RPMI7951 (cell line): Measurements from ENCODE around the gene AKAP3. TPM values are rescaled to one million over a fixed set of nuclear protein-coding genes. Genes with fewer than 3 reads are reported as not detected.

Source experiments
- DNase-seq: peaks from one replicate; pipeline ENCODE4 v3.0.0-alpha.2; 2012; ENCODE audit warnings: low read depth
- total RNA-seq: library from RNA; depleted of rRNA; stranded (reverse); fragments of >200 nt; shearing (Covaris generic); gene quantifications from 2 replicates; pipeline ENCODE4 v1.2.3, GENCODE V29; 2014; rRNA removed

The AKAP3 gene
- 0.60 and 2.3 TPM in 2 replicates for total RNA-seq

DNA sequence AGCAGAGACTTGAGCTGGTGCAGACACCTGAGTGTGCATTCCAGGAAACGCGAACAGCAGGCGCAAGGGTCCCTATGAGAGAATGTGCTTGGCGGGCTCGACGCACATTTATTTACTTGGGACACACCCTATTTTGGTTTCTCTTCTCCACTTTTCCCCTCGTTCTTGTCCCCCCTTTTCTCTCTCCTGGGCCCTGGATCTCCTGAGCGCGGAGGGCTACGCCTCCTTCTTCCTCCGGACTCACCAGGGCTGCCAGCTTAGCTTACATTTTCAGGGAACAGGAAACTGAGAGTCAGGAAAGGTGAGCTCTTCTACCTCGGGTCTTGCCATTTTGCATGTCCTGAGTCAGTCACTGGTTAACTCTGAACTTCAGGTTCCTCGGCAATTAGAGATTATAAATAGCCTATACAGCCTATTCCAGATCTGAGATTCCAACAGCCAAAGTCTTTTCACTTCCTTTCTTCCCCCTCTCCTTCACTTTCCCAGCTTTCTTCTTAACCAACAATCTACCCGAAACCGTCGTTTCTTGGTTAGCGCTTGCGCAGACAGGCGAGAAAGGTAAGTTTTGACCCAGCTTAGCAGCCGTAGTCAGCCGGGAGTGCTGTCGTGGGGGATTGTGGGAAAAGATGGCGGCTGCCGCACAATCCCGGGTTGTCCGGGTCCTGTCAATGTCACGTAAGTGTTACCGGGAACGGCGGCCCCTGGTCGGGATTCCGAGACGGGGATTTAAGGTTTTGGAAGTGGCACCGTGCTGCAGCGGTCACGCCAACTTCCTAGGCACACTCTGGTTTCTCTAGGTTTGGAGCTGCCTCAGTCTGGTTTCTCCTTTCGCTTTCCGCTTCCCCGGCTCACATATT lies at the start of gene AKAP3, which contains the start of gene NDUFA9:
AKAP3 (minus strand) TSS at position 551 of the 857 bp plus-strand sequence. CDS start 10,855 bp downstream, outside the sequence.
NDUFA9 (plus strand) TSS at position 614 of the 857 bp plus-strand sequence; CDS start at position 627, 13 bp downstream.
- peak; percentile 77 for DNase-seq

DNA sequence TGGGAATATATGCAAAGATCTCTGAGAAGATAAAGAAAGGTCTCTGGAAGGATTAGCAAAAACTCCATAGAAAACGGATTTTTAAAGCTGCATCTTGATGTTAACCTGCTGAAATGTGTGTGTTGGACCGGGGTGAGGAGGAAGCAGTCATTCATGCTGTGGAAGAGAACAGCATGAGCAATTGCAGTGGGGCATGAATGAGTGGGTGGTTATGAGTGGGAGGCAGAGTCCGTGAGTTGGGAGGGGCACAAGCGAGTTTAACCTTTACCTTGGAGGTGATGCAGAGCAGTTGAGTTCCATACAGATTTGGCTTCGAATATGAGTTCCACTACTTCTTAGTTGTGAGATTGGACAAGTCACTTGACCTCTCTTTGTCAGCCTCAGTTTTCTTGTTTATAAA lies 41.9 kb upstream of the AKAP3 start:
- no peak for DNase-seq

DNA sequence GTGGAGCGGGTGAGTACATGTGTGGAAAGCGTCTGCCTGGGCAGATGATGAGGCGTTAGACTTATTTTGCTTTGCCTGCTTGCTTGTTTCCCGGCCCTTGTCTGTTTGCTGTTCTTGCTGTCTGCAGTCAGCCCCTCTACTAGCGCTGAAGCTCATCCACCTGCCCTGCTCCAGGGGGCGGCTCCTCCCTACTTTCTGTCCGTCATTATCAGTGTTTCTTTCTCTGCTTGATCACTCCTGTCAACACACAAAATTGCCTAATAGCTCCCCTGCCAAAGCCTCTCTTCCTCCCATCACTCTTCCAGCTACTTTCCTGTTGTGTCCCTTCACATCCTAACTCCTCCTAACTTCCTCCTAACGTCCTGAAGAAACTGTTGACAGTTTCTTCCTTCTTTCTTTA lies 36.5 kb upstream of the AKAP3 start:
- no peak for DNase-seq

DNA sequence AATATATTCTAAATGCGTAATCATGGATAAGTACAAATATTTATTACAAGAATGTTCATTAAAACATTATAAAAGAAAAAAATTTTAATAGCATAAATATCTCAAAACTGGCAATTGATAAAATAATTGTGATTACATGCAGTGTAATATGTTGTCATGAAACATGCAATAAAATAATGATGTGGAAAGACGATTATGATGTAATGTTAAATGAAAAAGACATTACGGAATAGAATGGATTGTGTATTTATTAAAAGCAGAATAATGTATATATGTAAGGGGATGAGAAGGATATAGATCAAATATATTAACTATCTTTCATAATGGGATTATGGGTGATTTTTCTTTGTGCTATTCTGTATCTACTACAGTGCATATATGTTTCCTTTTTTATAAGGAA lies 32.9 kb upstream of the AKAP3 start:
- no peak for DNase-seq

DNA sequence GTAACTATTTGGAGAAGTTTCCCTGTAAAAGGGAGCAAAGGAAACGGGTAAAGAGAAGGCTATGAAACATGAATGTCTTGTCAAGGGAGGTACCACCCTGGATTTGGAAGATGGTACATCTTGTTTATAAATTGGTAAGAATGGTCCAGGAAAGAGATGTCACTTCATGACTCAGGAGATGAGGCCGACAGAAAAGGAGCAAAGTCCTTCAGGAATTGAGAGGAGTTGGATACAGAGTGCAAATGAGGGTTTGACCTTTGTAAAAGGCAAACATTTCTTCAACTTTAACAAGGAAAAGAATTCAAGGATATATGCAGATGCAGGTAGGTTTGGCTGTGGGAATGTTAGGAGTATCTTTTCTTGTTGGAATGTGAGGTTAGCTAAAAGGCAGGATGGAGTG lies 30.9 kb upstream of the AKAP3 start:
- DNase-seq: no peak

DNA sequence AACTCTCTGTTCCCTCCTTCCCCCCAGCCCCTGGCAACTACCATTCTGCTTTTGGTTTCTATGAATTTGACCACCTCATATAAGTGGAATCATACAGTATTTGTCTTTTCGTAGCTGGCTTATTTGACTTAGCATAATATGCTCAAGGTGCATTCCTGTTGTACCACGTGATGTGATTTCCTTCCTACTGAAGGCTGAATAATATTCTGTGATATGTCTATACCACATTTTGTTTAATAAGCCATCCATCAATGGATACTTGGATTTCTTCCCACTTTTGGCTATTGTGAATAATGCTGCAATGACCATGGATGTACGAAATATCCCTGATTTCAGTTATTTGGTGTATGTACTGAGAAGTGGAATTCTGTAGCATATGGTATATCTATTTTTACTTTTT lies 16.4 kb upstream of the AKAP3 start:
- no peak for DNase-seq

DNA sequence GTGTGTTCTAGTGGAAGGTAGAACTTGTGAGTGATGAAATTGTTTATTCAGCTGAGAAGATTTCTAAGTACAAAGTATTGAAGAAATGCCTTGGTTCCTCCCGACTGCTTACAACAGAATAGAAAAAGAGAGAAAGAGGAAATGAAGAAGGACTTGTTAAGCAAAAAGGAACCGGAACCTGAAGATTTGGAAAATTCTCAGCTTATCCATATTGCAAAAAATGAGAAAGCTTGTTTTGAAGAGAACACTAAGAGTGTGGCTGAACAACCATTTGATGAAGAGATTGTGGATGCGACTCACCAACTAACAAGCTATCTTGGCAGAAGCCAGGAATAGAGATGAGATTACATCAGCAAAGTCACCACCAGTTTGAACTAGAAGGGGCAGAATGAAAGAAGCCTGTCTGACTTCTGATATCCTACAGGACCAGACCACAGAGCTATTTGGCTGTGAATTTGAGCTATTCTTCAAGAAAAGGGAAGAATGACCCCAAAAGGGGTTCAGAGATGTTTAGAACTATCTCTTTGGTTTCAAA lies 15.2 kb upstream of the AKAP3 start:
- DNase-seq: peak; percentile 54

DNA sequence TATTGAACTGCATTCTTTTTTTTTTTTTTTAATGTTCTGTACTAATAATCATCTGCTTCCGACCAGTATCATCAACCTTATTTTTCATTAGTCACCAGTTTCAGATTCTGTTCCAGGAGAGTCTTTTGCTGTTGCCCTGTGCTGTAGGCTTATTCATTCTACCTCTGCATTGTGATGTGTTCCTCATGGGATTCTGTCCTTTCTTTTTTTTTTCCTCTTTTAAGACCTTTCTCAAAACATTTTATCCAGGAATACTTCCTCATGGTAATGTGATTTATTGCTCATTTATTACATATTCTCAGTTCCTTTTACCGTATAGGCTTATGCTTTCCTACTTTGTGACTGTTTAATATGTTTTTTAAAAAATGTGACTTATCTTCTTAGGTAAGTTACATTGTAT lies 4.8 kb upstream of the AKAP3 start:
- no peak for DNase-seq

DNA sequence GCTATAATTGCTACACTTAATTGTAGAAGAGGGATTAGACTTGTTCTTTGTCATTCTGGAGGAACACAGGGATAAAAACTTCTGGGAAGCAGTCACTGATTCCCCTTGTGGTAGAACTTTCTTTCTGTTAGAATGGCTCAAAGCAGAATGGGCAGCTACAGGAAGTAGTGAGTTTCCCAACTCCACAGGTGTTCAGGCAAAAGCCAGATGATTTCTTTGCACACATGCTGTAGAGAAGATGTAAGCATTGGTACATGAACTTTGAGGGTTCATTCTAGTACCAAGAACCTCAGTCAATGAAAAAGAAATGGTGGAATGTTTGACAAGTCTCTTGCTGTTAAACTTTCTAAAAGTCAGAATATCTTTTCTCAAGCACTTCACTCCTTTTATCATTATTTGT lies 4.4 kb upstream of the AKAP3 start:
- no peak for DNase-seq

DNA sequence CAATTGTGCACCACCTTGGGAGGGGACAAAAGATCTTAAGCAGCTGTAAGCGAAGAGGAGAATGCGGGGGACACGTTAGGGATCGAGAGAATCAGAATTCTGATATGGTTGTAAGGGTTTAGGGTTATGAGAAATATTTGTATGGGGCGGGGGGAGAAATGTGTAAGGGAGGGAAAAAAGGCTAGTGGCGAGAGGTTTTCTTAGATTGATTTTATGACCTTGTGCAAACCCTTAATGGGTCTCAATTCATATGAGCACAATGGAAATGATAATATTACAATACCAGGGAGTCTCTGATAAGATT lies 459 bp upstream of the AKAP3 start:
- no peak for DNase-seq

DNA sequence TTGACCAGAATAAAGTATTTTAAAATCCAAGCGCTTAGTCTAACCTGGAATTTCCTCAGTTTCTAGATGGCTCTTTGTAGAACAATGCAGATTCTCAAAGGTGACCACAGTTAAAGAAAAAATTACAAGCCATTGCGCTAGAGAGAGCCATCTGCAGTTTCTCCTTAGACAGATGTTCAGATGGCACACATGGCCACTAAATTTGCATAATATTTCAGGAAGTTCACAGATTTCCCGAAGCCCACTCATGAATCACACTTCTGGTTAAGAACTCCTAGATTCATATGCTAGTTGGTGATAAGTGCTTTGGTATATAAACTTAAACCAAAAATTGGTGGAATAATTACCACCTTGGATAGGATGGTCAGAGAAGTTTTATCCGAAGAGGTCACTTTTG lies 749 bp downstream of the AKAP3 start:
- peak; percentile 4 for DNase-seq

DNA sequence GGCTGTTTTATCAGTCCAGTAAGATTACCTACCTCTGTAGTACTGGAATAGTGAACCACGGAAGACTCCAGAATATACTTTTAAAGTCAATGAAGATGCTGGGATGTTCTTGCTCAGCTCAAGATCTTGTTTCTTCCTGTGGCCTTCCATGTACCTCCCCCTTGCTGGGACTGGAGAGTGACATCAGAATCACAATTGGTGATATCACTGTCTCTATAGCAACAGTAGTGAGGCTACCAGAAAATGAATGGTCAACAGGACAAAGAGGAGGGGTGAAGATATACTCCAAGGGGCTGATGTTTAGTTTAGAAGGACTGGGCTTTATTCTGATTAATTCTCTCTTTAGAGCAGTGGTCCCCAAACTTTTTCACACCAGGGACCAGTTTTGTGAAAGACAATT lies 3.8 kb downstream of the AKAP3 start:
- no peak for DNase-seq

DNA sequence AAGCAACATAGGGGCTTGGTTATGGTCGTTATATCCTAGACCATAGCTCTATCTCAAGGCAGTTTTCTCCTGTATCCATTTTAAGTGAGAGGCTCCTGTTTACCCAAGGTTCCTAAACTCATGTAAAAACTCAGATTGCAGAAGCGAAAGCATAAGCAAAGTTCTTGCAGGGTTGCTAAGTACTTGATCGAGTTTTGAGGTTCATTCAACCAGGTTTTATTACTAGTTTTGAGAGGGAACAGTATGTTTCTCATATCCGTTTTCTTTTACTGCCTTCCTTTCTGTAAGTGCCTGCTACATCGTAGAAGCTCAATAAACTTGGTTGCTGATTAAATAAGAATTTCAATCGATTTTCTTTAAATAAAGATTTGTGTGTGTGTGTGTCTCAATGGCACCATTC lies 5.1 kb downstream of the AKAP3 start:
- DNase-seq: no peak

DNA sequence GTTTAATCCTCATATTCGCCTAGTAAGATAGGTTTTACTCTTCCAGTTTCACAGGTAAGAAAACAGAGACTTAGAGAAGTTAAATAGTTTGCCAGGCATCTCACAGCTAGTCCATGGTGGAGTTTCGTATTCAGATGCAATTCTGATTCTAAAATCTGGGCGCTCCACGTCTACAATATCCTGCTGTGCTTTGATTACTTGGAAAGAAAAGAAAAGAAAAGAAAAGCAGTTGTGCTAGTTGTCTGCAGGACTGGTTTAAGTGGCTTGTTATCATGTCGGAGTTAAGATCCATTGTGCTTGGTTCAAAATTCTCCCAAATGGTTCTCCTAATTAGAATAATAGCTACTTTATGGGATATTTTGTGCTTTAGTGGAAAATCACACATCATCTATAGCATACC lies 18.6 kb downstream of the AKAP3 start:
- no peak for DNase-seq

DNA sequence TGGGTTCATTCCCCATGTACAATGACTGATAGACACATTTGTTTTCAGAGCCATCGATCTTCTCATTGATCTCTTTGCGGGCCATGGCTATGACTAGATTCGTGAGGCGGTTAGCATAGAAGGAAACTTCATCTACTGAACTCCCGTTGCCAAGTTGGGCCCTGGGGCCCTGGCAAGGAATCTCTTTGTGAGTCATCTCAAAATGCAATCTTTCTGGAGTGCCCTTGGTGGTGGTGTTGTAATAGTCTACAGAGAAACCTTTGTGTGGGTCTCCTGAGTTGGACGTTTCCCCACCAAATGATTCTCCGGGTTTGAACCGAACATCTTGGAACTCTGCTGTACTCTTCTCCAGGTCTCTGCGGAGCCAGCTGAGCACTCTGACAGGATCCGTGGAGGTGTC lies 20.4 kb downstream of the AKAP3 start:
- DNase-seq: peak; percentile 54

DNA sequence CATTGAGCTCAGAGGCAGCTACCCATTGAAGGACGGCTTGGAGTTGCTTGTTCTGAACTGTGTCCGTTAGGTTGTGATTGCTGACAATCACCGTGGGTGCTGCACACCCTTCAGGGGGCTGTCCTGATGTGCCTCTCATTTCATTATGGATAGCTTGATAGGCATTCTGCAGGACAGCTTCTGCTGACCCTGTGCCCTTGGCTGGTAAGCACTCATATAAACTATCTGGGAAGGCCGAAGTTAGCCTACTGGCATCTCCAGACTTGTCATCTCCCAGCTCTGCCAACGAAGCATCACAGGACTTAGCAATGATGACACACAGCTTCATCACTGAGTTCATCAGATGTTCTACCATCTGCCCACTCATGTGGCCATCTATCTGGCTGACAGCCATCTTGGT lies 22.3 kb downstream of the AKAP3 start:
- peak; percentile 32 for DNase-seq

DNA sequence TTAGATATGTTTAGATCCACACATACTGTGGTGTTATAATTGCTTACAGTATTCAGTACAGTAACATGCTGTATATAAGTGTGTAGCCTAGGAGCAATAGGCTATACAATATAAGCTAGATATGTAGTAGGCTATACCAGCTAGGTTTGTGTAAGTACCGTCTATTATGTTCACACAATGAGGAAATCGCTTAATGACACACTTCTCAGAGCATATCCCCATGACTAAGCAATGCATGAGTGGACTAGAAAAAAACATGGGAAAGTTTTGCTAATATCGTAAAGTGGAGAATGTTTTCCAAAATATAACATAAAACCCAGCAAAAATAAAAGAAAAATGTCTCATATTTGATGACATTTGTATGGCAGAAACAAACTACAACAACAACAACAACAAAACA lies 27.3 kb downstream of the AKAP3 start:
- no peak for DNase-seq

DNA sequence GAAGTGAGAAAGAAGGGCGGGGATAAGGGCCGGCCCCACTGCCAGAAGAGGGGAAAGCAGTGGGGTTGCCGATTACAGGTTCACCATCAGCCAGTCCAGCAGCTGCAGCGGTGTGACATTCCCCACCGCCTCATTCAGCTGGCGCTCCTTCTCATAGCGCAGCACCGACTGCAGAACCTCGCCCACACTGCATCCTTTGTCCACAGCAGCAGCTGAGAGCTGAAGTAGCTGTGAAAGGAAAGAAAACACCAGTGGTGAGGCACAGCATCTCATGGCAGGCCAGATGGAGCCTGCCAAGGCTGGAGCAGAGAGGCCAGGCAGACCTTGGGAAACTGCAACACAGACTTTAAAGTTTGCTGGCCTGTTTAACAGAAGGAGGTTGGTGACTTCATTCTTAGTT lies 33.2 kb downstream of the AKAP3 start:
- DNase-seq: no peak

DNA sequence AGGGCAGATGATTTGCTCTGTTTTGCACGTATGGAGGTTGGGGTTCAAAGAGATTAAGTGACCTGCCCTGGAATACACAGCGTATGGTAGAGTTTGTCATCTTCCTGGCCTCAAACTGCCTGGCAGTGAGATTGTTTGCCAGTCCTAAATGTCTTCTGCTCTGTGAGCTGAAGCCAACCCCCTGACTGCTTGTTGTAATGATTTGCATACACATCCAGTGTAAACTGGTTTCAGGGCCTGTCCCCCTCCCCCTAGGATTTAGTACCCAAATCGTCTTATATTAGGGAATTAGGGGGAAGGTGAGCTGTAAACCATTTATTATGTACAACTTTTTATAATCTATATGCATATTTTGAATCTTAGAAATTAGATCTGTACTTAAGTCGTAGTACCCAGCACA lies 38.4 kb downstream of the AKAP3 start:
- no peak for DNase-seq

DNA sequence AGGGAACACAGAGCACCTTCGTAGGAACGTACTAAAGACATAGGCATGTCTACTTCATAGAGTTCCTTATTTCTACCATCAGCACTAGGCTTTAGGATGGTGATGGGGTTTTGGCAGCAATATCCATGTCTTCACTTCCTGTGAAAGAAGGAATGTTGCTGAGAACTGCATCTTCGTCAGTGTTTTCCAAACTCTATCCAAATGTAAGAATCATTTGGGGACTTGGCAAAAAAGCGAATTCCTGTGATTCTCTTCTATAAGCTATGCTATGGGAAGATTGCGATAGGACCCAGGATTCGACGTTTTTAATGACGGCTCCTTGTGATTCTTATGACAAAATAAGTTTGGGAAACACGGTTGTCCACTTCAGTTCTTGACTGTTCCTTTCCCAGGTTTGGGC lies 39.8 kb downstream of the AKAP3 start:
- no peak for DNase-seq

DNA sequence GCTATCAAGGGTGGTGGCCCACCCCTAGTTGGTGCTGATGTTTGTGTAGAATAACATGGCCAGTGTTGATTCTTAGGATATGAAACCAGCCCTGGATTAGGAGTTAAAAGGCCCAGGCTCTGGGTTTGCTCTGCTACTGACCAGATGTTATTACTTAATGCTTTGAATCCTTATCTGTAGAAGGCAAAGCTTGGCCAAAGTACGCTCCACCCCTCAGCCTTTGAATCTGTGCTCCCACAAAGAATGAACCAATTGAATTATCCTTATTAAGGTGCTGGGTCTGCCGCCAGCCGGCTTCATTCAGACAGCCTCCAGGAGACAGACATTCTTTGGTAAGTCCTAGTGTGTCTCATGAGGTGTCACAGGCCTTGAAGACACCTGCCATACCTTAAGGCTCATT lies 41.8 kb downstream of the AKAP3 start:
- no peak for DNase-seq

DNA sequence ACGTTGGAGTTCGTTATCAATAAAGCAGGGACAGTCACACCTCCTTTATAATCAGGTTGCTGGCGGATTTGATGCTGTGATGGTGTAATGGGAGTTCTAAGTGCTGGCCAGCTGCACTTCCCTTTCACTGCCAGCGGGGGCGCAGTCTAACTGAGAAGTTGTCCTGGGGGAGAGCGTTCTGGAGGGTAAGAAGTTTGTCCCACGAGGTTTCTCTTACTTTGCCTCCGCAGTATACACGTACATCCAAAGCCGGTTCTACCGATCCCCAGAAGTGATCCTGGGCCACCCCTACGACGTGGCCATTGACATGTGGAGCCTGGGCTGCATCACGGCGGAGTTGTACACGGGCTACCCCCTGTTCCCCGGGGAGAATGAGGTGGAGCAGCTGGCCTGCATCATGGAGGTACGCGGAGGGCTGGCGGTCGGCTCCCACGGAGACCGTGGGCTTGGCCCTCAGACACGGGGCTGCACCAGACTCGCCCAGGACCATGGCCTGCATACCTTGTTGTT lies 44.1 kb downstream of the AKAP3 start:
- peak; percentile 81 for DNase-seq

DNA sequence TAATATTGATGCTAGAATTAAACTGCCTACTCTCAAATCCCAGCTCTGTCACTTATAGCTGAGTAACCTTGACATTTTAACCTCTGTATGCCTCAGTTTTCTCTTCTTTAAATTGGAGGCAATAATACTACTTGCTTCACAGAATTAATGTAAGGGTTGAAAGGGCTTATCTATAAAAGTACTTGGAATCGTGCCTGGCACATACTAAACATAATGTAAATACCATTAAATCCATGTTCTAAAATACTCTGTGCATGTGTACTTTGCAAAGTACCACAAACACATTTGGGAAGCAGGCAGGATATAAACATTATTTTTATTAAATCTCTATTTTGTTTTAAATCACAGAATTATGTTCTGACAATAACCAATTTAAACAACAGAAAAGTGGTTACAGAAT lies 44.9 kb downstream of the AKAP3 start:
- DNase-seq: no peak

DNA sequence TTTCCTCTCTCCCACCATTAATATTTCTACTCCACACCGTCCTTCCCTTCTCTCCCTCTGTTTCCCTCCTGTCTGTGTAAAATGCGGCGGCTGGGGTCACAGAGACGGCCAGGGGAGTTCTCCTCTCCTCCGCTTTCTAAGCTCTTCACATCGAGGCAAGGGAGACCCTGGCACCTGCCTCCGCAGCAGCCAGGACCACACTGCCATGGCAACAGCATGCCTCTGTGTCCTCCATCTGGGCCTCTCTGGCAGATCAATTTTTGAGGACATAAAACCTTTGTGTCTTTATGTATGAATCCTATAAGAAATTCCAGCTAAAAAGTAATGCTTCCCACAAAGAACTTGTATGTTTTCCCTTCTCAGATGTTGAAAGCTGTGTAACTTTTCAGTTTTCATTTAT lies 45.4 kb downstream of the AKAP3 start:
- DNase-seq: no peak
